Nephron progenitor cell (in vitro differentiated cells): ENCODE results near the gene NEK6.

ENCODE experiments used
- DNase-seq: peaks from one replicate; pipeline ENCODE4 v3.0.0; 2021
- H3K27ac Mint-ChIP-seq: 2 replicates; pipeline ENCODE4 v1.8.0; 2021; ENCODE audit warnings: mild to moderate bottlenecking, moderate library complexity, mixed read lengths
- H3K27me3 Mint-ChIP-seq: 2 replicates; pipeline ENCODE4 v1.8.0; 2021; ENCODE audit warnings: mild to moderate bottlenecking, low read depth, mixed read lengths; ENCODE audit not compliant: poor library complexity
- H3K36me3 Mint-ChIP-seq: 2 replicates; pipeline ENCODE4 v1.8.0; 2021; ENCODE audit warnings: low read depth, mixed read lengths
- H3K4me1 Mint-ChIP-seq: 2 replicates; pipeline ENCODE4 v1.8.0; 2021; ENCODE audit warnings: mixed read lengths
- H3K4me3 Mint-ChIP-seq: 2 replicates; pipeline ENCODE4 v1.8.0; 2021; ENCODE audit warnings: mild to moderate bottlenecking, moderate library complexity, mixed read lengths
- H3K9me3 Mint-ChIP-seq: 2 replicates; pipeline ENCODE4 v1.8.0; 2021; ENCODE audit warnings: mild to moderate bottlenecking, moderate library complexity, mixed read lengths
- CTCF ChIP-seq: fragments of 200-600 bp; sonication (generic); IDR thresholded peaks from 2 replicates; pipeline ENCODE4 v1.5.0; 2021; ENCODE audit warnings: antibody characterized with exemption

NEK6 gene

GRCh38 chr9:124399968-124400940 is 142.5 kb downstream of the NEK6 start:
- H3K4me1 Mint-ChIP-seq, result peaks cover 28% of the 10 kb centered on the region
- peak overlapping the region; percentile 84 for H3K27ac Mint-ChIP-seq
- no peak for TF ChIP-seq CTCF
- no peaks in the 10 kb centered on the region for H3K27me3 Mint-ChIP-seq
- H3K9me3 Mint-ChIP-seq, result no peaks in the 10 kb centered on the region
- DNase-seq, result no peak
- peaks cover 27% of the 10 kb centered on the region for H3K36me3 Mint-ChIP-seq
- H3K4me3 Mint-ChIP-seq, result no peak overlapping the region
